Upper lobe of right lung (tissue), 1 donor: Measurements from ENCODE around the gene KBTBD12. TPM values are rescaled to one million over a fixed set of nuclear protein-coding genes. Genes with fewer than 3 reads are reported as not detected.
"Not testable (repeated sequence)": the region's sequence is repeated elsewhere in the genome, so short reads cannot be mapped to it uniquely, and the experiment has no call there.

Source experiments
- ATAC-seq: fragments of 200-7000 bp; cut with Tn5 transposase; one replicate; pipeline ENCODE4 v1.9.1; 2020; ENCODE audit warnings: mild to moderate bottlenecking, moderate library complexity
- DNase-seq: peaks from one replicate; pipeline ENCODE4 v3.0.0-alpha.2; 2020
- H3K27ac ChIP-seq: fragments of 200-600 bp; one replicate; pipeline ENCODE4 v1.8.0; 2022
- H3K27me3 ChIP-seq: fragments of 200-600 bp; one replicate; pipeline ENCODE4 v1.8.0; 2022; ENCODE audit warnings: mild to moderate bottlenecking
- H3K36me3 ChIP-seq: fragments of 200-600 bp; one replicate; pipeline ENCODE4 v1.8.0; 2022
- H3K4me1 ChIP-seq: fragments of 200-600 bp; one replicate; pipeline ENCODE4 v1.8.0; 2022
- H3K4me3 ChIP-seq: fragments of 200-600 bp; one replicate; pipeline ENCODE4 v1.8.0; 2022; ENCODE audit warnings: mild to moderate bottlenecking
- H3K9me3 ChIP-seq: fragments of 200-600 bp; one replicate; pipeline ENCODE4 v1.8.0; 2022
- CTCF ChIP-seq: fragments of 200-600 bp; IDR thresholded peaks from one replicate; pipeline ENCODE4 v1.8.0; 2022; ENCODE audit warnings: antibody characterized with exemption
- intact Hi-C: fragments of 100-400 bp; cut with DNase I; formaldehyde crosslinking; loops from one replicate; pipeline ENCODE4 v1.11.0; 2022
- long read RNA-seq: library from polyadenylated mRNA; unstranded; transcript quantifications from one replicate; pipeline ENCODE4 v2.0.0, GENCODE V29; 2021
- total RNA-seq: library from RNA; stranded (reverse); fragmentation: NEBNext Ultra II Directional; extraction: Animal tissue kit (Norgen Biotek cat#: 25700); gene quantifications from one replicate; pipeline ENCODE4 v1.2.1, GENCODE V29; 2021
- donor health status: DM: no; HTN: yes; CAD: no; lungs with severe emphysema.

Gene KBTBD12
- 1.3 TPM for total RNA-seq
- long read RNA-seq, result 0 reads

DNA sequence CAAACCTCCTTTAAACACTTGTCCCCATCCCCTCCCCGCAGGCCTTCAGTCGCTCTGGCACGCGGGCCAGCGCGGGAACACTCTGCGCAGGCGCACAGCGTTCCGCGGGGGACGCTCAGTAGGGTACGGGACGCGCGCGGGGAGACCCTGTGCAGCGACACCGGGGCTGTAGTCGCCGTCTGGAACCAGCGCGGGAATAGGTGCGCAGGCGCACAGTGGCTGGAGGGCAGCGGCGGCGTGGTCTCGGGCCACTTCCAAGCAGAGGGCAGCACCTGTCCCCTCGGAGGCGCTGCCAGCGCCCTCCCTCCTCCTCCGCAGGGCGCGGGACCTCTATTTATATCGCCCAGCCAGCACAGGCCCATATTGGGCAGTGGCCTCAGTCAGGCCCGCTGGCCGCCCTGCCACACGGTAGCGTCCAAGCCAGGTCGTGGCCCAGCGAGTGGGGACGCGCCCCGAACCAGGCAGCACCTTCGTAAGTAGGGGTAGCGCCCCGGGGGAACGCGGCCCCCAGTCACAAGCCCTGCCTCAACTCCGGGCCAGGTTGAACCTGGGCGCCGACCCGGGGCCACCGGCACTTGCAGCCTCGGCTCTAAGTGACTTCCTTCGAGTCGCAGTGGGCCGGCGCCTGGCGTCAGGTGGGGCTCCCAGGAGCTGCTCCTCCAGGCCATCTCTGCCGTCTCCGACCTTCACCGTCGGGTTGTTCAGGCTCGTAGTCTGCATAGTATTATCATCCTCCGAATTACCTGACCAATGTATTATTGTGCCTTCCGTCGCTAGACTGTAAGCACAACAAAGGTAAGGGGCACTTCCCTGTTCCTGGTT is at the start of gene KBTBD12:
Gene KBTBD12, plus strand, starts transcription at position 118 of the 822 bp plus-strand sequence. CDS start 7,830 bp downstream, outside the sequence.
- peak; percentile 86 for ATAC-seq
- Histone ChIP-seq H3K9me3 (no peaks in the 10 kb centered on the region), H3K27ac (no peak within 1 kb of the TSS), H3K4me3 (peak within 1 kb of the TSS; percentile 57), H3K36me3 (no peaks in the 10 kb centered on the region), H3K27me3 (peaks cover 7% of the 10 kb centered on the region), H3K4me1 (peaks cover 36% of the 10 kb centered on the region)
- peak; percentile 82 for DNase-seq
- intact Hi-C loops, result no loop called here
- TF ChIP-seq CTCF, result no peak

GRCh38 chr3:127865941-127866340 is 49.1 kb upstream of the KBTBD12 start:
- no peak overlapping the region for H3K27ac ChIP-seq
- intact Hi-C loops, result no loop called here
- H3K4me3 ChIP-seq, result no peak overlapping the region
- H3K9me3 ChIP-seq, result no peaks in the 10 kb centered on the region
- no peaks in the 10 kb centered on the region for H3K4me1 ChIP-seq
- no peaks in the 10 kb centered on the region for H3K36me3 ChIP-seq
- DNase-seq (no peak), ATAC-seq (no peak)
- no peak for TF ChIP-seq CTCF
- no peaks in the 10 kb centered on the region for H3K27me3 ChIP-seq

GRCh38 chr3:127867412-127867811 is 47.6 kb upstream of the KBTBD12 start:
- DNase-seq (no peak), ATAC-seq (no peak)
- Histone ChIP-seq H3K4me1 (no peaks in the 10 kb centered on the region), H3K27me3 (no peaks in the 10 kb centered on the region), H3K4me3 (no peak overlapping the region), H3K36me3 (no peaks in the 10 kb centered on the region), H3K27ac (no peak overlapping the region), H3K9me3 (no peaks in the 10 kb centered on the region)
- intact Hi-C loops, result no loop called here
- no peak for TF ChIP-seq CTCF

GRCh38 chr3:127867986-127868385 is 47.0 kb upstream of the KBTBD12 start:
- Histone ChIP-seq H3K9me3 (no peaks in the 10 kb centered on the region), H3K27ac (no peak overlapping the region), H3K4me1 (no peaks in the 10 kb centered on the region), H3K4me3 (no peak overlapping the region), H3K27me3 (no peaks in the 10 kb centered on the region), H3K36me3 (no peaks in the 10 kb centered on the region)
- no peak for TF ChIP-seq CTCF
- ATAC-seq (no peak), DNase-seq (no peak)
- intact Hi-C loops, result no loop called here

- Histone ChIP-seq H3K9me3 (no peaks in the 10 kb centered on the region), H3K4me1 (no peaks in the 10 kb centered on the region), H3K36me3 (no peaks in the 10 kb centered on the region), H3K27ac (no peak overlapping the region), H3K27me3 (no peaks in the 10 kb centered on the region), H3K4me3 (no peak overlapping the region)
- DNase-seq, result no peak
- intact Hi-C loops, result no loop called here
- ATAC-seq, result no peak
- no peak for TF ChIP-seq CTCF
Observed at GRCh38 chr3:127870156-127870555, 44.9 kb upstream of the KBTBD12 start.

GRCh38 chr3:127874097-127874496 is 40.9 kb upstream of the KBTBD12 start:
- ATAC-seq, H3K9me3 ChIP-seq, H3K36me3 ChIP-seq, intact Hi-C loops, H3K27ac ChIP-seq, H3K4me1 ChIP-seq, H3K27me3 ChIP-seq, DNase-seq, H3K4me3 ChIP-seq: not testable (repeated sequence)
